Measurements from ENCODE around the gene SLC25A45.

Gene SLC25A45

DNA sequence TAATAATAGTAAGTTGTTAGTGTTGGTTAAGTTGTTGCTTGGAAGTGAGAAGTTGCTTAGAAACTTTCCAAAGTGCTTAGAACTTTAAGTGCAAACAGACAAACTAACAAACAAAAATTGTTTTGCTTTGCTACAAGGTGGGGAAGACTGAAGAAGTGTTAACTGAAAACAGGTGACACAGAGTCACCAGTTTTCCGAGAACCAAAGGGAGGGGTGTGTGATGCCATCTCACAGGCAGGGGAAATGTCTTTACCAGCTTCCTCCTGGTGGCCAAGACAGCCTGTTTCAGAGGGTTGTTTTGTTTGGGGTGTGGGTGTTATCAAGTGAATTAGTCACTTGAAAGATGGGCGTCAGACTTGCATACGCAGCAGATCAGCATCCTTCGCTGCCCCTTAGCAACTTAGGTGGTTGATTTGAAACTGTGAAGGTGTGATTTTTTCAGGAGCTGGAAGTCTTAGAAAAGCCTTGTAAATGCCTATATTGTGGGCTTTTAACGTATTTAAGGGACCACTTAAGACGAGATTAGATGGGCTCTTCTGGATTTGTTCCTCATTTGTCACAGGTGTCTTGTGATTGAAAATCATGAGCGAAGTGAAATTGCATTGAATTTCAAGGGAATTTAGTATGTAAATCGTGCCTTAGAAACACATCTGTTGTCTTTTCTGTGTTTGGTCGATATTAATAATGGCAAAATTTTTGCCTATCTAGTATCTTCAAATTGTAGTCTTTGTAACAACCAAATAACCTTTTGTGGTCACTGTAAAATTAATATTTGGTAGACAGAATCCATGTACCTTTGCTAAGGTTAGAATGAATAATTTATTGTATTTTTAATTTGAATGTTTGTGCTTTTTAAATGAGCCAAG is 42.9 kb upstream of the SLC25A45 start:
- TF ChIP-seq JUND (IDR thresholded peaks at IDR 0.05; ENCODE audit: low read depth) = no peak
- in situ Hi-C loops (cut with HindIII; ENCODE audit: low pct_unique_long_range_greater_than_20kb, low sequenced_read_pairs) = no loop called here
- peak in 1 of 2 experiments; percentile 78 for DNase-seq (ENCODE audit: low read depth in 1 of 2, low spot score in 1 of 2)

DNA sequence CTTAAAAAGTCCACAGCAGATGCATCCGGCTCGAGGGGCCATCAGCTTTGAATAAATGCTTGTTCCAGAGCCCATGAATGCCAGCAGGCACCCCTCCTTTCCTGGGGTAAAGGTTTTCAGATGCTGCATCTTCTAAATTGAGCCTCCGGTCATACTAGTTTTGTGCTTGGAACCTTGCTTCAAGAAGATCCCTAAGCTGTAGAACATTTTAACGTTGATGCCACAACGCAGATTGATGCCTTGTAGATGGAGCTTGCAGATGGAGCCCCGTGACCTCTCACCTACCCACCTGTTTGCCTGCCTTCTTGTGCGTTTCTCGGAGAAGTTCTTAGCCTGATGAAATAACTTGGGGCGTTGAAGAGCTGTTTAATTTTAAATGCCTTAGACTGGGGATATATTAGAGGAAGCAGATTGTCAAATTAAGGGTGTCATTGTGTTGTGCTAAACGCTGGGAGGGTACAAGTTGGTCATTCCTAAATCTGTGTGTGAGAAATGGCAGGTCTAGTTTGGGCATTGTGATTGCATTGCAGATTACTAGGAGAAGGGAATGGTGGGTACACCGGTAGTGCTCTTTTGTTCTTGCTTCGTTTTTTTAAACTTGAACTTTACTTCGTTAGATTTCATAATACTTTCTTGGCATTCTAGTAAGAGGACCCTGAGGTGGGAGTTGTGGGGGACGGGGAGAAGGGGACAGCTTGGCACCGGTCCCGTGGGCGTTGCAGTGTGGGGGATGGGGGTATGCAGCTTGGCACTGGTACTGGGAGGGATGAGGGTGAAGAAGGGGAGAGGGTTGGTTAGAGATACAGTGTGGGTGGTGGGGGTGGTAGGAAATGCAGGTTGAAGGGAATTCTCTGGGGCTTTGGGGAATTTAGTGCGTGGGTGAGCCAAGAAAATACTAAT is 42.0 kb upstream of the SLC25A45 start:
- in situ Hi-C loops (cut with HindIII; ENCODE audit: low pct_unique_long_range_greater_than_20kb, low sequenced_read_pairs) = no loop called here
- DNase-seq (ENCODE audit: low read depth in 1 of 2, low spot score in 1 of 2) = peak in 1 of 2 experiments; percentile 71
- 0 out of 2 replicates have a peak, but pooled peaks have one; percentile 7 for TF ChIP-seq JUND (IDR thresholded peaks at IDR 0.05; ENCODE audit: low read depth)

DNA sequence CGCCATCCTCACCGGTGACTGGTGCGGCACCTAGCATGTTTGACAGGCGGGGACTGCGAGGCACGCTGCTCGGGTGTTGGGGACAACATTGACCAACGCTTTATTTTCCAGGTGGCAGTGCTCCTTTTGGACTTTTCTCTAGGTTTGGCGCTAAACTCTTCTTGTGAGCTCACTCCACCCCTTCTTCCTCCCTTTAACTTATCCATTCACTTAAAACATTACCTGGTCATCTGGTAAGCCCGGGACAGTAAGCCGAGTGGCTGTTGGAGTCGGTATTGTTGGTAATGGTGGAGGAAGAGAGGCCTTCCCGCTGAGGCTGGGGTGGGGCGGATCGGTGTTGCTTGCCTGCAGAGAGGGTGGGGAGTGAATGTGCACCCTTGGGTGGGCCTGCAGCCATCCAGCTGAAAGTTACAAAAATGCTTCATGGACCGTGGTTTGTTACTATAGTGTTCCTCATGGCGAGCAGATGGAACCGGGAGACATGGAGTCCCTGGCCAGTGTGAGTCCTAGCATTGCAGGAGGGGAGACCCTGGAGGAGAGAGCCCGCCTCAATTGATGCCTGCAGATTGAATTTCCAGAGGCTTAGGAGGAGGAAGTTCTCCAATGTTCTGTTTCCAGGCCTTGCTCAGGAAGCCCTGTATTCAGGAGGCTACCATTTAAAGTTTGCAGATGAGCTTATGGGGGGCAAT is 41.2 kb upstream of the SLC25A45 start:
- peak in 1 of 2 experiments; percentile 65 for DNase-seq (ENCODE audit: low read depth in 1 of 2, low spot score in 1 of 2)
- TF ChIP-seq JUND (IDR thresholded peaks at IDR 0.05; ENCODE audit: low read depth) = no peak
- in situ Hi-C loops (cut with HindIII; ENCODE audit: low pct_unique_long_range_greater_than_20kb, low sequenced_read_pairs) = no loop called here

DNA sequence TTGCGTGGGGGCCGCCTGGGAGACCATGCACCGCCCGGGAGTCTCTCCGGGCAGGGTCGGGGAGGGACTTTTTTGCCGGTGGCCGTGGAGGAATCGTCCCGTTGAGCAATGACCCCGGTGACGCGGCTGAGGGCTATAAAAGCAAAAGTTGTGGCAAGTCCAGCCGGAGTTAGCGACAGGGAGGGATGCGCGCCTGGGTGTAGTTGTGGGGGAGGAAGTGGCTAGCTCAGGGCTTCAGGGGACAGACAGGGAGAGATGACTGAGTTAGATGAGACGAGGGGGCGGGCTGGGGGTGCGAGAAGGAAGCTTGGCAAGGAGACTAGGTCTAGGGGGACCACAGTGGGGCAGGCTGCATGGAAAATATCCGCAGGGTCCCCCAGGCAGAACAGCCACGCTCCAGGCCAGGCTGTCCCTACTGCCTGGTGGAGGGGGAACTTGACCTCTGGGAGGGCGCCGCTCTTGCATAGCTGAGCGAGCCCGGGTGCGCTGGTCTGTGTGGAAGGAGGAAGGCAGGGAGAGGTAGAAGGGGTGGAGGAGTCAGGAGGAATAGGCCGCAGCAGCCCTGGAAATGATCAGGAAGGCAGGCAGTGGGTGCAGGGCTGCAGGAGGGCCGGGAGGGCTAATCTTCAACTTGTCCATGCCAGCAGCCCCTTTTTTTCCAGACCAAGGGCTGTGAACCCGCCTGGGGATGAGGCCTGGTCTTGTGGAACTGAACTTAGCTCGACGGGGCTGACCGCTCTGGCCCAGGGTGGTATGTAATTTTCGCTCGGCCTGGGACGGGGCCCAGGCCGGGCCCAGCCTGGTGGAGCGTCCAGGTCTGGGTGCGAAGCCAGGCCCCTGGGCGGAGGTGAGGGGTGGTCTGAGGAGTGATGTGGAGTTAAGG is 40.4 kb upstream of the SLC25A45 start, which contains the start of gene NEAT1:
Gene NEAT1 (plus strand): TSS at position 166 of the 883 bp plus-strand sequence.
- in situ Hi-C loops (cut with HindIII; ENCODE audit: low pct_unique_long_range_greater_than_20kb, low sequenced_read_pairs) = no loop called here
- DNase-seq (ENCODE audit: low read depth in 1 of 2, low spot score in 1 of 2) = peak; percentile 73 to 98
- TF ChIP-seq JUND (IDR thresholded peaks at IDR 0.05; ENCODE audit: low read depth) = 0 out of 2 replicates have a peak, but pooled peaks have one; percentile 53

DNA sequence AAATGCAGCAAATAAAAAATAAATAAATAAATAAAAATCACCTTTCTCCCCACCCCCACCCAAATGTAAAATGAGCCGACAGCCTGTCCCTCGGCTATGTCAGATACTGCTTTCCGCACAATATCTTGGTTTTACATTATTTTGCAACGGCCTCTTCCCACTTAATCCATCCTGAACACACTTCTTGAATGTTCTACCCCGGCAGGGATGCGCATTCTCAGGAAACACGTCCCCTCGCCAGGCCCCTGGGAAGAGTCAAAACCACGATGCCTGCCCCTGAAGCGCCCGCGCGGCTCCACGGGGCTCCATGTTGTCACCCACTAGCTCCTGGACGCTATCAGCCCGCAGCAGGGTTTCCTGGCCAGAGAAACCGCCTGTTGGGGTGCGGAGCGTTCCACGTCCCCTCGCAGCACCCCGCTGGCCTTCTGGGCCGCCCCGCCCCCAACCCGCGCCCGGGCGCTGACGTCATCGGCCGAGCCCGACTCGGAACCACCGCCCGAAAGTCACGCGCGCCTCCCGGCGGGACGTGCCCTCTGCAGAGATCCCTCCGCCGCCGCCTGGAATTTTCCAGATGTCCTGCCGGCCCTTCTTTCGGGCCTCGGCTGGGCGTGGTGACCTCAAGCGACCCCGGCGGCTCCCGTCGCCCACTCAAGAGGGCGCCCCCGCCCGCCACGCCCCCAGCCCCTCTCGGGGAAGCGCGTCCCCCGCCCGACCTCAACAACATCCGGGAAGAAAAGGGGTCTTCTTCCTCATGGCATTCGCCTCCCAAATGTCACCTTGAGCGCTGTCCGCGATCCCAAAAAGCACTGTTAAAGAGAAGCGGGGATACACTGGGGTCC is 39.6 kb upstream of the SLC25A45 start:
- peak; percentile 78 to 99 for DNase-seq (ENCODE audit: low read depth in 1 of 2, low spot score in 1 of 2)
- peak; percentile 94 for TF ChIP-seq JUND (IDR thresholded peaks at IDR 0.05; ENCODE audit: low read depth)
- in situ Hi-C loops (cut with HindIII; ENCODE audit: low pct_unique_long_range_greater_than_20kb, low sequenced_read_pairs) = no loop called here

DNA sequence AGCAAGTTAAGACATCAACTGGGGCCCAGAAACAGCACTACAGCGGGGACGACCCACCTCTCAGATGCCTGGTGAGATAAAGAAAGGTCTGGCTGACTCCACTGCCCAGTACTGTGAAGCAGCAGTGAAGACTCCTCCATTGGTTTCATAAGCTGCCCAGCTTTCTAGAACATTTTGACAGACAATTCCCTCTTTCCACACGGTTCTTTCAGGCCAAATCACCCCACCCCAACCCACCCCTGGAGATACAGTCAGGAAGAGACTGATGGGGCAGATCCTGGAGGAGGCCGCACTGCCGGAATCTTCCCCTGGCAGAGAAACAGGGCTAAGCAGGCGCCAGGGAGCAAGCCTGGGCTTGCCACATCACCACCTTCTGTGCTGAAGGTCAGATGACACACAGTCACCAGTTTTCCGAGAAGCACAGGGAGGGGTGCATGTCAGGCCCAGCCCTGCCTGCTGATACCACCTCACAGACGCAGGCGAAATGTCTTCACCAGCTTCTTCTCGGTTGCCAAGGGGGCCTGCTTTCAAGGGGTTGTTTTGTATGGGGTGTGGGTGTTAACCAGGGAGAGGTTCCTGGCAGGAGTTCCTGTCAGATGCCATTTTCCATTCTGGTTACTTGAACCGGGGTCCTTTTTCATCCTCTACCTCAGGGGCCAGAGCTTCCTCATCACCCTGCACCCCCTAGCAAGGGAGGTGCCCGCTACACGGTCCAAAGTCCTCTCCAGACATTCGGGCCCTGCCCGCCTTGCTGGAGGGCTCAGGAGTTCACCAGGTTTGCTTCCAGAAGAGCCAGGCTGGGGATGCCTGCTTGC is 38.7 kb upstream of the SLC25A45 start:
- peak; percentile 30; the same call in 1 of the 2 replicates for TF ChIP-seq JUND (IDR thresholded peaks at IDR 0.05; ENCODE audit: low read depth)
- in situ Hi-C loops (cut with HindIII; ENCODE audit: low pct_unique_long_range_greater_than_20kb, low sequenced_read_pairs) = no loop called here
- peak in 1 of 2 experiments; percentile 97 for DNase-seq (ENCODE audit: low read depth in 1 of 2, low spot score in 1 of 2)

DNA sequence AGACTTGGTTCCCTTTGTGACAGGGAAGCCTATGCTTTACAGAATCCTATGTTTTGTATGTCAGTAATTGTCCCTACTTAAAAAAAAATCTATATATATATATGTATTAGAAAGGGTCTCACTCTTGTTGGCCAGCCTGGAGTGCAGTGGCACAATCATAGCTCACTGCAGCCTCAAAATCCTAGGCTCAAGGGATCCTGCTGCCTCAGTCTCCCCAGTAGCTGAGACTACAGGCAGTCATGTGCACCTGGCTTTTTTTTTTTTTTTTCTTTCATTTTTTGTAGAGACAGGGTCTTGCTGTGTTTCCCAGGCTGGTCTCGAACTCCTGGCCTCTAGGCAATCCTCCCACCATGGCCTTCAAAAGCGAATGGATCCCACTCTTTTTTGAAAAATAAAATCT is 38.1 kb upstream of the SLC25A45 start:
- no peak for DNase-seq (ENCODE audit: low read depth in 1 of 2, low spot score in 1 of 2)
- no peak for TF ChIP-seq JUND (IDR thresholded peaks at IDR 0.05; ENCODE audit: low read depth)

DNA sequence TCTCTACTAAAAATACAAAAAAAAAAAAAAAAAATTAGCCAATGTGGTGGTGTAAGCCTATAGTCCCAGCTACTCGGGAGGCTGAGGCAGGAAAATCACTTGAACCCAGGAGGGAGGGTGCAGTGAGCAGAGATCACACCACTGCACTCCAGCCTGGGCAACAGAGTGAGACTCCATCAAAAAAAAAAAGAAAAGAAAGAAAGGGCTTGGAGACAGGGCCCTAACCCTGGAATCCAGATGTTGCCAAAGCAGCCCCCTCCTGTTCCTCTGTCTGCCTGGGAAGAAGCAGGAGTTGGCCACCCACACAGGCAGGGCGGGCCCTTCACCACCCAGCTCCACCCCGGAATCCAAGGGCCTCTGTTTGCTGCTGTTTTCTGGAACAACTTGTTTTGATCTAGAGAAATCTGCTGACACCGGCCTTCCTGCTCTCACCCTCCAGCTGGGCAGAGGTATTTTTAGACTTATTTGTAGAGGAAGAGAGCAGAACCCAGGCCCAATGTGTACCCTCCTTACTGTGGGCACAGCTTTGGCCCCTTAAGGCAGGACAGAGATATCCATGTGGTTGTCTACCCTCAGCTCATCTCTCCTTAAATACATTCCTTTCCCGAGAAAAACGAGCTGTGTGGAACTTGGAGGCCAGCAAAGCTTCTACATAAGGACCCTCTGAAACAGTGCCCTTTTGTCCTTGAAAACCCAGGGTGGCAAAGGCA is 37.5 kb upstream of the SLC25A45 start:
- in situ Hi-C loops (cut with HindIII; ENCODE audit: low pct_unique_long_range_greater_than_20kb, low sequenced_read_pairs) = no loop called here
- peak; percentile 81 to 98 for DNase-seq (ENCODE audit: low read depth in 1 of 2, low spot score in 1 of 2)
- TF ChIP-seq JUND (IDR thresholded peaks at IDR 0.05; ENCODE audit: low read depth) = no peak

More for the DNA sequence above, 38.1 kb upstream of the SLC25A45 start:
- in situ Hi-C loops (cut with HindIII; ENCODE audit: low pct_unique_long_range_greater_than_20kb, low sequenced_read_pairs) = no loop called here

DNA sequence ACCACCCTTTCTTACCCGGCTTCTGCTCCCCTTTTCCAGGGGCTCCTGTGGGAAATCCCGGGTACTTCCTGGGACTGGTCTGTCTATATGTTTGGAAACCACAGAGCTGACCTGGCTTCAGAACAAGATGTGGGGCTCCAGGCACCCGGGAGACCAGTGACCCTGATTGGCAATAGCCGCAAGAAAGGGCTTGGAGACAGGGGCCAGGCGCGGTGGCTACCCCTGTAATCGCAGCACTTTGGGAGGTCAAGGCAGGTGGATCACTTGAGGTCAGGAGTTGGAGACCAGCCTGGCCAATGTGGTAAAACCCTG is 37.0 kb upstream of the SLC25A45 start:
- in situ Hi-C loops (cut with HindIII; ENCODE audit: low pct_unique_long_range_greater_than_20kb, low sequenced_read_pairs) = no loop called here
- DNase-seq (ENCODE audit: low read depth in 1 of 2, low spot score in 1 of 2) = no peak
- no peak for TF ChIP-seq JUND (IDR thresholded peaks at IDR 0.05; ENCODE audit: low read depth)
